HEK293 (cell line): ENCODE data around the gene UCHL3.

Experiments
- ATF2 ChIP-seq: fragments of 450-650 bp; formaldehyde crosslinking; IDR thresholded peaks from 2 replicates; pipeline ENCODE4 v1.5.1; 2016; ENCODE audit warnings: missing biosample characterization, missing genetic modification characterization, low read depth
- IKZF3 ChIP-seq: fragments of 450-650 bp; IDR thresholded peaks from 2 replicates; pipeline ENCODE4 v1.5.0; 2018; ENCODE audit warnings: missing biosample characterization, mild to moderate bottlenecking, missing genetic modification characterization, moderate library complexity
- MEIS1 ChIP-seq: sonication (generic); formaldehyde crosslinking; IDR thresholded peaks from 2 replicates; pipeline ENCODE4 v1.8.1; 2022; ENCODE audit warnings: missing genetic modification reagents, mild to moderate bottlenecking, borderline replicate concordance
- PRDM10 ChIP-seq: fragments of 450-650 bp; formaldehyde crosslinking; IDR thresholded peaks from 2 replicates; pipeline ENCODE4 v1.5.1; 2016; ENCODE audit warnings: missing biosample characterization, missing genetic modification characterization
- TRIM28 ChIP-seq: IDR thresholded peaks from 2 replicates; pipeline ENCODE4 v1.6.1; 2011; ENCODE audit warnings: low read length, control low read depth, borderline replicate concordance
- ZBTB1 ChIP-seq: fragments of 450-650 bp; formaldehyde crosslinking; IDR thresholded peaks from 2 replicates; pipeline ENCODE4 v1.5.1; 2016; ENCODE audit warnings: missing biosample characterization, missing genetic modification characterization
- ZBTB11 ChIP-seq: fragments of 450-650 bp; formaldehyde crosslinking; conservative IDR thresholded peaks from 2 replicates; pipeline ENCODE4 v1.5.1; 2016; ENCODE audit warnings: low read depth, missing biosample characterization, missing genetic modification characterization
- ZBTB17 ChIP-seq: fragments of 450-650 bp; formaldehyde crosslinking; IDR thresholded peaks from 2 replicates; pipeline ENCODE4 v1.5.1; 2016; ENCODE audit warnings: missing biosample characterization, missing genetic modification characterization
- ZBTB49 ChIP-seq: fragments of 450-650 bp; formaldehyde crosslinking; IDR thresholded peaks from 2 replicates; pipeline ENCODE4 v1.5.1; 2016; ENCODE audit warnings: missing biosample characterization, missing genetic modification characterization, low read depth
- ZBTB6 ChIP-seq: fragments of 450-650 bp; formaldehyde crosslinking; IDR thresholded peaks from 2 replicates; pipeline ENCODE4 v1.5.1; 2017; ENCODE audit warnings: missing biosample characterization, missing genetic modification characterization
- ZFP69B ChIP-seq: fragments of 450-650 bp; formaldehyde crosslinking; IDR thresholded peaks from 2 replicates; pipeline ENCODE4 v1.5.1; 2016; ENCODE audit warnings: missing biosample characterization, missing genetic modification characterization
- ZNF155 ChIP-seq: fragments of 450-650 bp; formaldehyde crosslinking; IDR thresholded peaks from 2 replicates; pipeline ENCODE4 v1.5.1; 2016; ENCODE audit warnings: missing biosample characterization, missing genetic modification characterization
- ZNF24 ChIP-seq: fragments of 450-650 bp; formaldehyde crosslinking; IDR thresholded peaks from 2 replicates; pipeline ENCODE4 v1.5.1; 2016; ENCODE audit warnings: missing biosample characterization, missing genetic modification characterization
- ZNF394 ChIP-seq: fragments of 450-650 bp; formaldehyde crosslinking; IDR thresholded peaks from 2 replicates; pipeline ENCODE4 v1.5.1; 2016; ENCODE audit warnings: missing biosample characterization, missing genetic modification characterization, mild to moderate bottlenecking, moderate library complexity, borderline replicate concordance
- ZNF404 ChIP-seq: fragments of 450-650 bp; formaldehyde crosslinking; IDR thresholded peaks from 2 replicates; pipeline ENCODE4 v1.5.1; 2017; ENCODE audit warnings: missing biosample characterization, missing genetic modification characterization
- ZNF560 ChIP-seq: fragments of 450-650 bp; formaldehyde crosslinking; IDR thresholded peaks from 2 replicates; pipeline ENCODE4 v1.5.1; 2017; ENCODE audit warnings: missing biosample characterization, missing genetic modification characterization, borderline replicate concordance
- ZNF580 ChIP-seq: fragments of 450-650 bp; formaldehyde crosslinking; IDR thresholded peaks from 2 replicates; pipeline ENCODE4 v1.5.1; 2016; ENCODE audit warnings: missing biosample characterization, missing genetic modification characterization
- ZNF624 ChIP-seq: fragments of 450-650 bp; formaldehyde crosslinking; IDR thresholded peaks from 2 replicates; pipeline ENCODE4 v1.5.1; 2017; ENCODE audit warnings: missing biosample characterization, missing genetic modification characterization
- ZNF747 ChIP-seq: fragments of 450-650 bp; formaldehyde crosslinking; IDR thresholded peaks from 2 replicates; pipeline ENCODE4 v1.5.1; 2016; ENCODE audit warnings: missing biosample characterization, missing genetic modification characterization

The UCHL3 gene

GRCh38 chr13:75636436-75637180, 87.0 kb downstream of the UCHL3 start (continued):
- TF ChIP-seq ZBTB6 (tag by site-specific recombination): peak; percentile 75
- TF ChIP-seq ZNF24 (tag by site-specific recombination): no peak
- TF ChIP-seq ZBTB49: no peak
- no peak for TF ChIP-seq TRIM28
- no peak for TF ChIP-seq ZBTB1 (tag by site-specific recombination)
- 0 out of 2 replicates have a peak, but pooled peaks have one; percentile 17 for TF ChIP-seq ZBTB17 (tag by site-specific recombination)
- TF ChIP-seq ZNF394 (tag by site-specific recombination): no peak
- TF ChIP-seq ZNF624: no peak
- no peak for TF ChIP-seq PRDM10
- no peak for TF ChIP-seq MEIS1
- TF ChIP-seq ZNF560 (tag by site-specific recombination): no peak
- TF ChIP-seq ZFP69B (tag by site-specific recombination): peak; percentile 66; the same call in 1 of the 2 replicates
- no peak for TF ChIP-seq ZNF747 (tag by site-specific recombination)
- TF ChIP-seq ZBTB11 (tag by site-specific recombination): peak; percentile 35; the same call in 1 of the 2 replicates
- TF ChIP-seq IKZF3: no peak
- no peak for TF ChIP-seq ATF2 (tag by site-specific recombination)
- no peak for TF ChIP-seq ZNF580 (tag by site-specific recombination)
- no peak for TF ChIP-seq ZNF155 (tag by site-specific recombination)
- TF ChIP-seq ZNF404: no peak
